Activated effector memory CD4-positive, alpha-beta T cell treated with anti-CD3 and anti-CD28 coated beads, Interleukin-2, amount 50 U/mL, for 16 hours (primary cell): ENCODE results near the gene PCTP.

ENCODE experiments used
- DNase-seq: peaks from one replicate; pipeline ENCODE4 v3.0.0-alpha.2; 2020

Gene PCTP

DNA sequence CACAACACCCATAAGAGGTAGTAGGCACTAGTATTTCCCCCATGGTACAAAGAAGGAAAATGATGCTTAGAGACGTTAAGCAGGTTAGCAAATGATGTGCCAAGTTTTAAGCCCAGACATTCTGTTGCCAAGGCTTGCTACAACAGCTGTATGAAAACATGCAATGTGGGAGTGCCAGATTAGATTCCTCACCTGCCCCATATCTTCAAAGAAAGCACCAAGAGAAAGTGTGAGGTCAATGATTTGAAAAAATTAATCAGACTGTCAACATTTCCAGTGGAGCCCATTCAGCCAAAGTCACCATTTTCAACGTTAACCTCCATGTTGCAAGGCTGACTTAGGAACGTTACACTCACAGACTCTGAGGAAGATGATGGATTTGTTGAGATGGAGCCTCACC is 61.5 kb downstream of the PCTP start:
- no peak for DNase-seq

DNA sequence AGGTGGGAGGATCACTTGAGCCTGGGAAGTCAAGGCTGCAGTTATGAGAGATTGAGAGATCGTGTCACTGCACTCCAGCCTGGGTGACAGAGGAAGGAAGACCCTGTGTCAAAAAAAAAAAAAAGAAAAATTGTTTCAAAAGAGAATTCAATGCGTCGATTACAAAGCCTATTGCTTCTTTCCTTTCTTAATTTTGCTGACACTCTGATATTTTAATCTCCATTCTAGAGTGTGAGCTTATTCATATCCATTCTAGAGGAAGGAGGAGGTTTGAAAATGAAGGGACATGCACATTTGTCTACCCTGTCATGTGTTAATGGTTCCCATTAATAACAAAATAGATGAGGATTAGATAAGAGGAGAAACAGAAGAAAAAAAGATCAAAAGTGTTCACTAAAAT is 63.1 kb downstream of the PCTP start:
- no peak for DNase-seq

DNA sequence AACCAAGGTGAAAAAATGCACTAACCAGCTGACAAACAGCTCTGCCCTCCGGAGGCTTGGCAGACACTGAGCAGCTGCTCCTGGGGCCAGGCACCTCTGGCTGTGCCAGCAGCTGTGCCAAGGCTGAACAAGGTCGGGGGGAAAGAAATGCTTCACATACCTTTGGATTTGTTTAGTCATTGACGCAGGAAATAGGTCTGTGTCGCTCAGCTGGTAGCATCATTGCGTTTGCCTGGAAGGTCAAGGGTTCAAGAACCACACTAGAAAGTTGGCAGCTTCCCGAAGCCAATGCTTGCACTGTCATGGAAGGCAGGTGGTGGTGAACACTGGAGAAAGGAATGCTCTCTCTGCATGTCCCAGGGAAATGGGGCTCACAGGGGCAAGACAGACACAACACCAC is 63.5 kb downstream of the PCTP start:
- DNase-seq = no peak

DNA sequence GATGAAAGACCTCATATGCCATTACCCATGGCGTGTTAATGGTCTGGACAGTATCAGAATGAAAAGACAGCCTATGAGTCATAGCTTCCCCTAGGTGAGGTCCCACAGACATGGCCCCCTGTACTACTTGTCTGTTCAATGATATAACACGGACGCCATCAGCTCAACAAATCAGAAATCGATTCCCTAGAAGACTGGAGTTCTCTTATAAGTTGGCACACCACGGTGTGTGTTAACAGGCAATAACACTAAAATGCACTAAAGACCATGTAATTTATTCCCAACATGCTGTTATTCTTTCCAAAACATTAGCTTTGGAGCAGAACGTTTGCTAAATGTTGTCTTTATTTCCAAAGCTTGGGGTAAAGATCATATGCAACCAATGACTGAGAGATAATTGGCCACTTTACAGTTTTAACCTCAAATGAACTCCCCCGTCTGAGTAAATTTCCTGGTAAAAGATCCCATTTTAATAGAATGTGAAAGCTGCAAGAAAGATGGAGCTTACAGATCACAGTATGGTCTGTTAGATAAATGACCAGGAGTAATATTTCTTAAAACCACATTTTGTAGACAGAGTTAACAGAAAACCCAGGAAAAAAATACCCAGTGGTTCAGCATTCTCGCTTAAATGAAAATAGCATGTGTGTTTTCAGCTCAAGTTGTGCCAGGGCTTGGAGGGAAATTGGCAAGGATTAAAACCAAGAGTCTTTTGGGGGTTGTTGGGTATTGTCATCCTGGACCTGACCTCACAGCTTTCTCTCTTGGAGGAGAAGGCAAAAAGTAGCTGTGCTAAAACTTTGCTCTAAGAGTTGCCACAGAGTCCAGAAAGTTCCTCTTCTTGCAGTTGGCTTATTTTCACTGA is 65.9 kb downstream of the PCTP start:
- no peak for DNase-seq

DNA sequence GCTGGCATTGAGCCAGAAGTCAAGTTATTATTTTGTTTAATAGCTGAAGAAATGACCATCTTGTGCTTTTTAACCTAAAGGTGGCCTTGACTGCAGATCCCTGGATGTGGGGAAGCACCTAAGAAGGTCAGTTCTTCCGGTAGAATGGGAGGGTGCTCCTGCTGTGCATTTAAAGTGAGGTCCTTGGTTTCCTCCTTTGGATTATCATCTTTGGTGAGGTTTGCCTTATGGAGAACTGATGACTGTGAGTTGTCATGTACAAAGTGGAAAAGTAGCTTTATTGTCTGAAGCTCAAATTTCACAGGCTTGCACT is 66.5 kb downstream of the PCTP start:
- DNase-seq = no peak

DNA sequence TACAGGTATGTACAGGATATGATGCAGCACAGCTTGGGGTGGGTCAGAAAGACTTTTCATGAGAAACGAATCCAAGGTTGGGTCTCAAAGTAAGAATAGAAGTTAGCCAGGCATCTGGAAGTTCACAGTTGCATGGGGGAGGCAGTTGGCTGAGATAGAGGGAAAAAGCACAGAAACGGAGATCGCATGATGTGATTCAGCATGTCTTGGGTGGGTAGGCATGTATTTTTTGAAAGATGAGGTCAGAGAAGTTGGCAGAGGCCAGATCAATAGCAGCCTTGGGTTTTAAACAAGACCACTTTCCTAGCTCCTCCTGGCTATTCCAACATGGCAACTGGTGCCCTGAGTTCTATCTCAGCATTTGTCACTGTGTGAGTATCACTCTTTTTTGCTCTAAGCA is 67.2 kb downstream of the PCTP start:
- DNase-seq = no peak

DNA sequence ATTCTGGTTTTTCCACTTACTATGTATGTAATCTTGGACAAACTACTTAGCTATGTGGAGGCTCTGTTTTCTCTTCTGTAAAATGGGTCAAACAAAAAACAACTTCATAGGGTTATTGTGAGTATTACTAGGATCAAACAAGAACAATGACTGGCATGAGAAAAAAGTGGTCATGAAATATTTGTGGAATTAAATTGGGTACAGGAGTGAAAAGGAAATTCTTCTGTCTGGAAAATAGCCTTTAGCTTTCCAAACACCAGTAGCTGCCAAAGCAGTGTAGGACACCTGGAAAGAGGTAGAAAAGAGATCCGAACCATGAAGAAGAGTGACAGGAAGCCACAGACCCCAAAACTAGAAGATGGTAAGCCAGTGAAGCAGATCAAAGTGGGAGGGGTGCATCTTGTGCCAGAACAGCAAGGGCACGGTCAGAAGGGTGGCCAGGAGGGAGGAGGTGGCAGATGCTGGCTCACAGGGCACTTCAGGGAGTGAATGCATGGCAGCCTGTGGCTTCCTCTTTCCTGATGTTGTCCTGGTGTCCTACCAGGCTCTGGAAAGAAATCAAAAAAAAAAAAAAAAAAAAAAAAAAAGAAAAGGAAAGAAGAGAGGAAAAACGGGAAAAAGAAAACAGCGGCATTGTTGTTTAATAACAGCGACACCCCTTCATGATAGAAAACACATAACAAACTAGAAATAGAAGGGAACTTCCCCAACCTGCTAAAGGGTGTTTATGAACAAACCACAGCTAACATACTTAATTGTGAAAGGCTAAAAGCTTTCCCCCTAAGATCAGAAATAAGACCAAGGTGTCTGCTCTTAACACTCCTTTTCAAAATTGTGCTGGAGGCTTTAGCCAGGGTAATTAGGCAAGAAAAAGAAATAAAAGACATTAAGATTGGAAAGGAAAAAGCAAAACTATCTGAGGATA is 67.9 kb downstream of the PCTP start:
- DNase-seq = no peak

DNA sequence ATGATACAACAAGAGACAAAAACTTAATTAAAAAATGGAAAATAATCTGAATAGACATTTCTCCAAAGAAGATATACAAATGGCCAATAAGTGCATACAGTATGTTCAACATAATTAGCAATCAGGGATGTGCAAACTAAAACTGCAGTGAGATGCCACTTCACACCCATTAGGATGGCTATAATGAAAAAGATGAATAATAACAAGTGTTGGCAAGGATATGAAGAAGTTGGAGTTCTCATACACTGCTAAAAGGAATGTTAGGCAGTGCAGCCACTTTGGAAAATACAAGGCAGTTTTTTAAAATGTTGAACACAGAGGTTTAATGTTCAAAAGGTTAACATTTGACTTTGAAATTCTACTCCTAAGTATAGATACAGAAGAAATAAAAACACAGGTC is 69.8 kb downstream of the PCTP start:
- DNase-seq = no peak

DNA sequence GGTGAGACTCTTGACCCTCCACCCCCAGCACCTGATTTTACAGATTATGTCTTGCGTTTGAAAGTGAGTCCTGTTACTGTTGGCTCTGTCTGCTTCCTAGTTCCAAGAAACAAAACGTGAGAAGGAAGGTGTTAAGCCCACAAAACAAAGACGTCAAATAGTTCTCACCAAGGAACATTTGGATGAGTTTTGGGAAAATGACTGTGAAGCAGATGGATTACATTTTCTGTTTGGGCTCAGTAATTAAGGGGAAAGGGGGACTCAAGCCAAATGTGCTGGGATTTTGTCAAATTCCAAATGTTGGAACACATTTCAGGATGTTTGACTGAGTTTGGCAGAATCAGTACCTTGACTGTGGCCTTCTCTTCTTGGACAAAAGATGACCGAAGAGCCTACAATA is 71.2 kb downstream of the PCTP start:
- no peak for DNase-seq

DNA sequence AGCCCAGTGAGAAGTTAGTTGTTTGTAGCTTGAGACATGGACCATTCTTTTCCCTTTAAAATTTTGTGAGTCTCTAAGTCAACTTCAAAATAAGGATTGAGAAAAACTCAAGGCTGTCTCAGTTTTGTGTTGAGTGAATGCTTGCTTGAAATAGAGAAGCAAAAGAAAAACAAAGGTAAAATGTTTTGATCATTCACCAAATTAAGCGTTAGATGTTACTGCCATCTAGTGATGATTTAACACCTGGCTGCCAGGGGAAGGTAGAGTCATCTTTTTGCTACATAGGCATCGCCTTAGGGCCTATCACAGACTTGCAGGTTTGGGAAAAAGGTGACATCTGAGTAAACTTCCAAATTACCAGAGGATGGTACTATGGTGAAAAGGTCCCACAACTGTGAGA is 74.4 kb downstream of the PCTP start:
- no peak for DNase-seq
